AG04449 (cell line): ENCODE results near the gene DACH1.

Source experiments
- CTCF ChIA-PET: fragments of 350-600 bp; formaldehyde crosslinking; extraction: SDS; loops from one replicate; lab custom pipeline; 2021; ENCODE audit warnings: antibody characterized with exemption; lab: Yijun Ruan, JAX
- POLR2A ChIA-PET: fragments of 400-600, 350-600 bp; formaldehyde crosslinking; extraction: SDS; loops from one replicate; lab custom pipeline; 2020; ENCODE audit warnings: antibody characterized with exemption, inconsistent platforms; lab: Yijun Ruan, JAX
- DNase-seq: peaks from one replicate; pipeline ENCODE4 v3.0.0-alpha.2; 2010; ENCODE audit warnings: low read depth, low spot score
- H3K4me3 ChIP-seq: 2 replicates; pipeline ENCODE4 v1.5.1; 2011; ENCODE audit warnings: low read depth, mild to moderate bottlenecking, control low read depth, low read length
- TF ChIP-seq, protein P1 (sequence below): IDR thresholded peaks from one replicate; pipeline ENCODE4 v1.5.1; 2011; ENCODE audit warnings: mild to moderate bottlenecking, moderate library complexity, low read length, control low read depth, inconsistent platforms; ENCODE audit not compliant: insufficient read depth; ENCODE audit errors: missing control alignments

The DACH1 gene

GRCh38 chr13:71702253-71702652 is 164.8 kb downstream of the DACH1 start:
- POLR2A ChIA-PET = no interaction called here
- CTCF ChIA-PET = no interaction called here
- TF ChIP-seq, protein P1, sequence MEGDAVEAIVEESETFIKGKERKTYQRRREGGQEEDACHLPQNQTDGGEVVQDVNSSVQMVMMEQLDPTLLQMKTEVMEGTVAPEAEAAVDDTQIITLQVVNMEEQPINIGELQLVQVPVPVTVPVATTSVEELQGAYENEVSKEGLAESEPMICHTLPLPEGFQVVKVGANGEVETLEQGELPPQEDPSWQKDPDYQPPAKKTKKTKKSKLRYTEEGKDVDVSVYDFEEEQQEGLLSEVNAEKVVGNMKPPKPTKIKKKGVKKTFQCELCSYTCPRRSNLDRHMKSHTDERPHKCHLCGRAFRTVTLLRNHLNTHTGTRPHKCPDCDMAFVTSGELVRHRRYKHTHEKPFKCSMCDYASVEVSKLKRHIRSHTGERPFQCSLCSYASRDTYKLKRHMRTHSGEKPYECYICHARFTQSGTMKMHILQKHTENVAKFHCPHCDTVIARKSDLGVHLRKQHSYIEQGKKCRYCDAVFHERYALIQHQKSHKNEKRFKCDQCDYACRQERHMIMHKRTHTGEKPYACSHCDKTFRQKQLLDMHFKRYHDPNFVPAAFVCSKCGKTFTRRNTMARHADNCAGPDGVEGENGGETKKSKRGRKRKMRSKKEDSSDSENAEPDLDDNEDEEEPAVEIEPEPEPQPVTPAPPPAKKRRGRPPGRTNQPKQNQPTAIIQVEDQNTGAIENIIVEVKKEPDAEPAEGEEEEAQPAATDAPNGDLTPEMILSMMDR = no peak
- H3K4me3 ChIP-seq = no peak overlapping the region
- no peak for DNase-seq

DNA sequence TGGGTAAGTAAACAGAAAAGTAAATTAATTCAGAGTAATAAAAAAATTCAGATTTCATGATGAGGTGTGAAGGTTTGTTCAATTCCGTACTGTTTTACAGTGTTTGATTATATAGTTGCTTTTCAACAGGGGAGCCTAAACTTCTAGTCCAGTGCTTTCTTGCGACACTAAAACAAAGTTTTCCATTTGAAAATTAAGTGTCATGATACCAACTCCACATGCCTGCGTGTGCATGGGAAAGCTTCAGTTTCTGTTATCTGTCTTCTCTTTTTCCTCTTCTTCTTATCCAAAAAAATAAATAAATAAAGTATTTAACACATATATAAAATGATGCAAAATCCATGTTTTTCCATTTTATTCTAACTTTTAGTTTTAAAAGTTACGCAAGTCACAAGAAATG is 165.3 kb downstream of the DACH1 start:
- DNase-seq = no peak
- ChIA-PET POLR2A (no interaction called here), CTCF (no interaction called here)
- H3K4me3 ChIP-seq = no peak overlapping the region
- TF ChIP-seq, protein P1 = no peak

DNA sequence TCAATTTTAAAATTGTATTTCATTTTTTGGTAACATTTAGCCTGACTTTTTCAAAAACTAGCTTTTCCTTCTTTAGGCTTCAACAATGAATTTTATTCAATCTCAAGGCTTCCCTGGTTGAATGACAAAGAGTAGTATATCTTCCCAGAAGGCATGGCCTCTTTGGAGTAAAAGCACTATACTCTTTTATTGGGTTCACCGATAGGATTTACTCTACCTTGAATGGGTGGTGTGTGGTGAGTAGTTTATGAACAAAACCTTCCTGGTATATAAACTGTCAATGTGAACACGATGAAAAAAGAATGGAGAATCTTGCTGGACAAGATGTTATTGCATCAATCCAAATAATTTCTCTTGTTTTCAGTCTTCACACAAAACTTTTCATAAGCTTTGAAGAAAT is 167.7 kb downstream of the DACH1 start:
- POLR2A ChIA-PET = no interaction called here
- TF ChIP-seq, protein P1 = no peak
- H3K4me3 ChIP-seq = no peak overlapping the region
- CTCF ChIA-PET = no interaction called here
- DNase-seq = no peak

DNA sequence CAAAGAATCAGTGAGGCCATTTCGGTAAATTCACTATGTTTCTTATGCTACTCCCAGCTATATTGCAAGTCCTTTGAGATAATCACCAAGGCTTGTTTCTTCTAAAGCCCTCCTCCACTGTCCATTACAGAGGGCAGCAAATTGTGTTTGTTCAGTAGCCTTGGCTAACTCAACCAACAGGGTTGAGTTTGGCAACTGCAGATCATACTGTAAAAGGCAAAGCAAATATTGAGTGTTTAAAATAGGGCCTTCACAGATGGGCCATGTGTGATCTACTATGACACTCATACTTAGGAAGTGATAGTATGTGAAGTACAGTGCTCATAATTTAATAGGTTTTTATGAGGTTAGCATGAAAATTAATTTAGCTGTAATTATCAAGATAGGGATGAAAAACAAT is 171.3 kb downstream of the DACH1 start:
- ChIA-PET CTCF (no interaction called here), POLR2A (no interaction called here)
- TF ChIP-seq, protein P1 = no peak

GRCh38 chr13:71685072-71685471 is 181.9 kb downstream of the DACH1 start:
- no peak for DNase-seq
- ChIA-PET POLR2A (no interaction called here), CTCF (no interaction called here)
- TF ChIP-seq, protein P1 = no peak
- no peak overlapping the region for H3K4me3 ChIP-seq

More for the DNA sequence above, 171.3 kb downstream of the DACH1 start:
- no peak overlapping the region for H3K4me3 ChIP-seq
- DNase-seq = no peak

DNA sequence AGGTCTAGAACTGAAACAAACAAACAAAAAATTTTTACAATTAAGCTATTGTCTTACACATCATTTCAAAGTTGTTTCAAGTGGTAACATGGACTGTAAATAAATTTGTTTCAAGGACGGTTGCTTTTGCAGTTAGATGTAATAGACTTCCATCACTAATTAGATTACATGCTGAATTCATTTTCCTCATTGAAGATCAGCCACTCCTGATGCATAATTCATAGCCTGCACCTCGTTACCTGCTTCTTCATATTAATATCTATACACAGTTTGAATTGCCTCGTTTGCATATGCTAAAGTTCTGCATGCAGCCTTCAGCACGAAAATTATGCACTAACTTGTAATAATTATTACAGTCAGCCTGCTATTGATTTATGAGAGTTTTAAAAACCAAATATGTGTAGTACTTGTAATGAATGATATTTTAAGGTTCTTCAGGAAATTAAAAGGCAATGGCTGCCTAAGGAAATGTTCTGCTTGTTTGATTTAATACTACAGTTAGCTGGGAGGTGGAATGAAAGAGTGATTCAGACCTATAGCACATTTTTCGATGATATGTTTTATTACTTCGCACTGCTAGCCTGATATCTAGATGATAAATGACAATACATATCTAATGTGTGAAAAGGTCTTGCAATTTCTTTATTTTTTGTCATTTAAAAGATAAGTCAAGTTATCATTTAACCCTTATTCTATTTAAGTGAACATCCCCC is 184.9 kb downstream of the DACH1 start:
- ChIA-PET POLR2A (no interaction called here), CTCF (no interaction called here)
- no peak for DNase-seq
- TF ChIP-seq, protein P1 = no peak
- H3K4me3 ChIP-seq = no peak overlapping the region
